Spleen (tissue), 11 donors: ENCODE measurements around the gene TMEM252. TPM values are rescaled to one million over a fixed set of nuclear protein-coding genes. Genes with fewer than 3 reads are reported as not detected.

Experiments
- DNase-seq: peaks from one replicate; pipeline ENCODE4 v3.0.0-alpha.2; 2020
- H3K27ac ChIP-seq, 8 donors: fragments of 200-600 bp; sonication (generic) in 7 of 8; 1 replicate in 4 of 8; 2 replicates in 4 of 8; pipeline versions ENCODE4 v1.5.0 to v1.8.0; 2016 to 2021; ENCODE audit warnings: inconsistent platforms in 4 of 8, mild to moderate bottlenecking in 4 of 8, moderate library complexity in 1 of 8
- H3K27me3 ChIP-seq, 7 donors: fragments of 200-600 bp; sonication (generic) in 6 of 7; replicated peaks in 1 of 7; 1 replicate in 4 of 7; 2 replicates in 3 of 7; pipeline versions ENCODE4 v1.5.0 to v1.8.0; 2016 to 2021; ENCODE audit warnings: inconsistent platforms in 3 of 7, mild to moderate bottlenecking in 1 of 7
- H3K36me3 ChIP-seq, 6 donors: fragments of 200-600 bp; sonication (generic) in 5 of 6; 1 replicate in 4 of 6; 2 replicates in 2 of 6; pipeline versions ENCODE4 v1.5.0 to v1.8.0; 2016 to 2021; ENCODE audit warnings: inconsistent platforms in 2 of 6
- H3K4me1 ChIP-seq, 6 donors: fragments of 200-600 bp; sonication (generic) in 5 of 6; 1 replicate in 3 of 6; 2 replicates in 3 of 6; pipeline versions ENCODE4 v1.5.0 to v1.8.0; 2016 to 2021; ENCODE audit warnings: inconsistent platforms in 3 of 6
- H3K4me3 ChIP-seq, 8 donors: fragments of 200-600 bp; sonication (generic) in 7 of 8; 1 replicate in 4 of 8; 2 replicates in 4 of 8; pipeline versions ENCODE4 v1.5.0 to v1.8.0; 2016 to 2021; ENCODE audit warnings: inconsistent platforms in 4 of 8, mild to moderate bottlenecking in 4 of 8, moderate library complexity in 2 of 8
- H3K9me3 ChIP-seq, 8 donors: fragments of 200-600 bp; sonication (generic) in 7 of 8; 1 replicate in 4 of 8; 2 replicates in 4 of 8; pipeline versions ENCODE4 v1.5.0 to v1.8.0; 2016 to 2021; ENCODE audit warnings: inconsistent platforms in 4 of 8
- POLR2A ChIP-seq, 3 donors: fragments of 450-650 bp; IDR thresholded peaks; one replicate each; pipeline ENCODE4 v1.5.1; 2017; ENCODE audit warnings: antibody characterized with exemption in 3 of 3, mild to moderate bottlenecking in 1 of 3
- POLR2AphosphoS5 ChIP-seq, 3 donors: sonication (generic); formaldehyde crosslinking; IDR thresholded peaks; one replicate each; pipeline ENCODE4 v1.5.1; 2017; ENCODE audit warnings: antibody characterized with exemption in 3 of 3
- whole genome bisulfite sequencing, 5 donors: extraction: QIAGEN DNeasy Blood & Tissue Kit in 3 of 5; methylation state at CpG; one replicate each; pipeline versions ENCODE4 v1.1.5 to v1.1.7; 2013 to 2018; 5-methylcytosine and 5-hydroxymethylcytosine counted together
- intact Hi-C: fragments of 100-400 bp; cut with DNase I; formaldehyde crosslinking; loops from one replicate; pipeline ENCODE4 v1.15.0; 2023; ENCODE audit warnings: low total_unique reads
- polyA plus RNA-seq, 3 donors: library from polyadenylated mRNA; stranded (reverse); fragments of 200-250 nt; gene quantifications; one replicate each; pipeline ENCODE4 v1.2.1, GENCODE V29; 2013
- total RNA-seq, 7 donors: library from RNA; depleted of rRNA in 3 of 7; stranded (reverse); fragments of >200 nt in 3 of 7; fragmentation: NEBNext Ultra II Directional in 4 of 7; extraction: Animal tissue kit (Norgen Biotek cat#: 25700) in 4 of 7; gene quantifications; one replicate each; pipeline versions ENCODE4 v1.1.0 to v1.2.1, GENCODE V29; 2016 to 2021
- TF ChIP-seq, protein P1 (sequence below), 11 experiments: fragments of 200-600 bp in 7 of 11; fragments of 450-650 bp in 4 of 11; sonication (generic) in 4 of 11; IDR thresholded peaks in 8 of 11; conservative IDR thresholded peaks in 3 of 11; 1 replicate in 7 of 11; 2 replicates in 4 of 11; pipeline versions ENCODE4 v1.4.0 to v1.8.0; 2016 to 2021; ENCODE audit warnings: antibody characterized with exemption in 11 of 11, inconsistent platforms in 4 of 11, mild to moderate bottlenecking in 1 of 11
- donor health status: healthy with polysubstance abuse.
- donor health status: DM: no; HTN: no; CAD: no; lungs with moderate emphysema.
- donor health status: DM: no; HTN: no; CAD: no.
- donor health status: Bipolar disorder and iron deficiency.
- donor health status: healthy.
- donor health status: DM: no; HTN: no; CAD: no.
- donor health status: DM: yes; HTN: yes; CAD: no.

The TMEM252 gene
- total and polyA plus RNA-seq, 10 donors: 0.85 TPM; not detected in 9

DNA sequence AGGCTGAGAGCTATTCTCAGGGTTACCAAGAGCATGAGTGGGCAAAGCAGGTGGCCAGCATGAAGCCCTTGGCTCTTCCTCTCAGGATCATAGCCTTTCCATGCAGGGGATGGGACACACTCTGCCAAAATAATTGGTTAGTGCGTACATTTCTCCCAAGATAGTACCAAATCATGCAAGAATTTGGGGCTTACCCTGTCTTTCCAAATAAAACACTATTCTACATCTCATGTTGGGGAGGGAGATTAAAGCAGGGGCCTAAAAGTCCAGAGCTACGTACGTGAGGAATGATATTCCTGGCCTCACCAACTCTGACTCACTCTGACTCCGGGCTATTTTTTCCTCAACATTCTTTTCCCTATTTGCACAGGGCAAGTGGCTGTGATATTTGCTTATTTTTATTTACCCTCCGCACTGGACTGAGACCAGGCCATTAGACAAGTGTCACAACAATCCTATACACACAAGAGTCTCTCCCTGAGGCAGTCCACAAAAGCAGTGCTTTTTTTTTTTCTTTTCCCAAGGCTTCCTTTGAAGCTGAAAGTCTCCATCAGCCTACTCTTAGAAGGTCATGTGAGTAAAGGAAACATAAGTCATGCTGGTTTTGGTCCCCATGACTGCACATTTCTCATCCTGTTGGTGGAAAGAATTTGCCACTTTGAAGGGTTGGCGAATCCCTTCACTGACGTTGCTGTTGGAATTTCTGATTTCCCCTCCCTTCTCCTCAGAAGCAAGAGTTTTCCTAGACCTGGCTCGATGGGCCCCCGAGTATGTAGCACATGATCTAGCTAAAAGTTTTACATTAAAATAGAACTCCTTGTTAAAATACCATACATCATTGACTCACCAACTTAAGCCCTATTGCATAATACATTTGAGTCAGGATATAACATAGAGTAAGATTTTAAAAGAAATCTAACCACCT is 40.0 kb downstream of the TMEM252 start:
- intact Hi-C loops: no loop called here
- no peak overlapping the region for H3K4me3 ChIP-seq
- TF ChIP-seq POLR2AphosphoS5 (IDR thresholded peaks at IDR 0.05) (no peak), POLR2A (IDR thresholded peaks at IDR 0.05) (no peak)
- H3K27me3 ChIP-seq: no peaks in the 10 kb centered on the region
- DNase-seq: no peak
- H3K36me3 ChIP-seq: no peaks in the 10 kb centered on the region
- H3K27ac ChIP-seq: no peak overlapping the region
- WGBS, 5 donors: 80 to 90% (median 84%) methylated on average over 9 of the region's 9 CpGs
- peaks cover 0 to 2% (median under 1%) of the 10 kb centered on the region in 6 donors for H3K4me1 ChIP-seq
- no peaks in the 10 kb centered on the region for H3K9me3 ChIP-seq

DNA sequence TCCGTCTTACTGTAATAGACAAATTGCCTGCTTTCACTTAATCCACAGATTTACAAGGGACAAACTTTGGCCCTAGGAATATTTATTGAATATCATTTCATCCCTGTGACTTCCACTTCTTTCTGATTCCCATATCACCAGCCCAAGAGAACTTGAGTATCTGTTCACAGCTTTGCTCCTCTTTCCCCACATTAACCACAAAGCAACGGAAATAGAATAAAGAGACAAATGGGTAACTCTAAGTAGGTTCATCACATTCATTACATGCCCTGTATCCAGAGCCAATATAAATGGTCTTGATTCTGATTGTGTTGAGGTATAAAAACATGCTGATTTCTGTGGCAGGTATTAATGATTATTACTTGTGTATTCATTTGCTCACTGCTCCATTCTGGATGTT is 41.9 kb downstream of the TMEM252 start:
- Histone ChIP-seq H3K4me1 (no peaks in the 10 kb centered on the region), H3K36me3 (no peaks in the 10 kb centered on the region), H3K27ac (no peak overlapping the region), H3K9me3 (no peaks in the 10 kb centered on the region), H3K27me3 (no peaks in the 10 kb centered on the region), H3K4me3 (no peak overlapping the region)
- WGBS, 5 donors: 55 to 73% (median 63%) methylated on average over 2 of the region's 2 CpGs
- no peak for DNase-seq
- intact Hi-C loops: no loop called here
- no peak for TF ChIP-seq POLR2AphosphoS5 (IDR thresholded peaks at IDR 0.05)
- no peak for TF ChIP-seq POLR2A (IDR thresholded peaks at IDR 0.05)
- TF ChIP-seq, protein P1, sequence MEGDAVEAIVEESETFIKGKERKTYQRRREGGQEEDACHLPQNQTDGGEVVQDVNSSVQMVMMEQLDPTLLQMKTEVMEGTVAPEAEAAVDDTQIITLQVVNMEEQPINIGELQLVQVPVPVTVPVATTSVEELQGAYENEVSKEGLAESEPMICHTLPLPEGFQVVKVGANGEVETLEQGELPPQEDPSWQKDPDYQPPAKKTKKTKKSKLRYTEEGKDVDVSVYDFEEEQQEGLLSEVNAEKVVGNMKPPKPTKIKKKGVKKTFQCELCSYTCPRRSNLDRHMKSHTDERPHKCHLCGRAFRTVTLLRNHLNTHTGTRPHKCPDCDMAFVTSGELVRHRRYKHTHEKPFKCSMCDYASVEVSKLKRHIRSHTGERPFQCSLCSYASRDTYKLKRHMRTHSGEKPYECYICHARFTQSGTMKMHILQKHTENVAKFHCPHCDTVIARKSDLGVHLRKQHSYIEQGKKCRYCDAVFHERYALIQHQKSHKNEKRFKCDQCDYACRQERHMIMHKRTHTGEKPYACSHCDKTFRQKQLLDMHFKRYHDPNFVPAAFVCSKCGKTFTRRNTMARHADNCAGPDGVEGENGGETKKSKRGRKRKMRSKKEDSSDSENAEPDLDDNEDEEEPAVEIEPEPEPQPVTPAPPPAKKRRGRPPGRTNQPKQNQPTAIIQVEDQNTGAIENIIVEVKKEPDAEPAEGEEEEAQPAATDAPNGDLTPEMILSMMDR (IDR thresholded peaks at IDR 0.05 in 8 of 11, conservative IDR thresholded peaks at IDR 0.05 in 3 of 11): no peak

DNA sequence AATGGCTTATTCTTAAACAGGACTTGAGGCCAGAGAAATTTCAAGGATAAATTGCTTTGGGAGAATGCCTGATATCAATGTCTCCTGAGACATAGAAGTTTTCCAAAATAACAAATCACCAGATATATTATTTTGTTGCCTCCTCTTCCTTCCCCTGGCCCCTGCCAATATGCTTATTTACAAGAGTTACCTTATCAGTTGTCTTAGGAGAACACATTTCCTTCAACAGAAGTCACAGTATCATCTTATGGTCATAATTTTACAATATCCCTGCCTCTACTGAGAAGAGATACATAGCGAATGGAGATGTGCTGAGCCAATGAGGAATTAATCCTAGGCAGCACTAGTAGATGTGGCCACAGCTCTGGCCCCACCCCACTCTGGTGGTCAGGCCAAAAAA is 43.1 kb downstream of the TMEM252 start:
- TF ChIP-seq POLR2AphosphoS5 (IDR thresholded peaks at IDR 0.05): no peak
- TF ChIP-seq, protein P1 (IDR thresholded peaks at IDR 0.05 in 8 of 11, conservative IDR thresholded peaks at IDR 0.05 in 3 of 11): no peak
- no peaks in the 10 kb centered on the region for H3K4me1 ChIP-seq
- no peaks in the 10 kb centered on the region for H3K36me3 ChIP-seq
- no peak for DNase-seq
- WGBS, 5 donors: 90 to 94% (median 90%) methylated on average over 1 of the region's 1 CpG
- no peaks in the 10 kb centered on the region for H3K27me3 ChIP-seq
- intact Hi-C loops: no loop called here
- no peak overlapping the region for H3K4me3 ChIP-seq
- H3K27ac ChIP-seq: no peak overlapping the region
- H3K9me3 ChIP-seq: no peaks in the 10 kb centered on the region

DNA sequence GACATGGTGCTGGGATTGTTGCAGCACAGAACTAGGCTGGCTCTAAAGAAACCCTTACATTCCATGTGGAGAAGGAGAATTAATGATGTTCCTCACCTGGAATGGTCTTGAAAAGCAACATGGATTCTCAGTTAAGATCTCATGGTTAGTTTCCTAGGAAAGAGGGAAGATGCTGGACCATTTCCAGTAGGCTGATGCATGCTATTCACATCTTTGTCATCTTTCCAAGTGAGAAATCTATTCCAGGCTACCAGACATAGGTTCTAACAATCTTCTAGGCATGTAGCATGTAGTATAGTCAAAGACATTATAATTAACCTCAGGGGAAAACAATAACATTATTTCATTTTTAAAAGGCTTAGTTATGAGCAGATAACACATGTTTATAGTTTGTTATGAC is 44.3 kb downstream of the TMEM252 start:
- TF ChIP-seq POLR2A (IDR thresholded peaks at IDR 0.05) (no peak), POLR2AphosphoS5 (IDR thresholded peaks at IDR 0.05) (no peak)
- TF ChIP-seq, protein P1 (IDR thresholded peaks at IDR 0.05 in 8 of 11, conservative IDR thresholded peaks at IDR 0.05 in 3 of 11): no peak
- Histone ChIP-seq H3K27me3 (no peaks in the 10 kb centered on the region), H3K4me1 (no peaks in the 10 kb centered on the region), H3K4me3 (no peak overlapping the region), H3K36me3 (no peaks in the 10 kb centered on the region), H3K9me3 (no peaks in the 10 kb centered on the region), H3K27ac (no peak overlapping the region)
- no peak for DNase-seq
- intact Hi-C loops: no loop called here
